Measurements from ENCODE around the gene ADARB2.

GRCh38 chr10:1190052-1190395, 547.3 kb downstream of the ADARB2 start:
- TF ChIP-seq CTCF (IDR thresholded peaks at IDR 0.05), result no peak
- no peak for TF ChIP-seq POLR2AphosphoS5 (IDR thresholded peaks at IDR 0.05)
